Kasumi-1 (cell line): ENCODE measurements around the gene NELFB.

Experiments
- DNase-seq, 2 experiments: peaks; one replicate each; lab custom pipeline; 2025; lab: John Stamatoyannopoulos, UW

The NELFB gene

DNA sequence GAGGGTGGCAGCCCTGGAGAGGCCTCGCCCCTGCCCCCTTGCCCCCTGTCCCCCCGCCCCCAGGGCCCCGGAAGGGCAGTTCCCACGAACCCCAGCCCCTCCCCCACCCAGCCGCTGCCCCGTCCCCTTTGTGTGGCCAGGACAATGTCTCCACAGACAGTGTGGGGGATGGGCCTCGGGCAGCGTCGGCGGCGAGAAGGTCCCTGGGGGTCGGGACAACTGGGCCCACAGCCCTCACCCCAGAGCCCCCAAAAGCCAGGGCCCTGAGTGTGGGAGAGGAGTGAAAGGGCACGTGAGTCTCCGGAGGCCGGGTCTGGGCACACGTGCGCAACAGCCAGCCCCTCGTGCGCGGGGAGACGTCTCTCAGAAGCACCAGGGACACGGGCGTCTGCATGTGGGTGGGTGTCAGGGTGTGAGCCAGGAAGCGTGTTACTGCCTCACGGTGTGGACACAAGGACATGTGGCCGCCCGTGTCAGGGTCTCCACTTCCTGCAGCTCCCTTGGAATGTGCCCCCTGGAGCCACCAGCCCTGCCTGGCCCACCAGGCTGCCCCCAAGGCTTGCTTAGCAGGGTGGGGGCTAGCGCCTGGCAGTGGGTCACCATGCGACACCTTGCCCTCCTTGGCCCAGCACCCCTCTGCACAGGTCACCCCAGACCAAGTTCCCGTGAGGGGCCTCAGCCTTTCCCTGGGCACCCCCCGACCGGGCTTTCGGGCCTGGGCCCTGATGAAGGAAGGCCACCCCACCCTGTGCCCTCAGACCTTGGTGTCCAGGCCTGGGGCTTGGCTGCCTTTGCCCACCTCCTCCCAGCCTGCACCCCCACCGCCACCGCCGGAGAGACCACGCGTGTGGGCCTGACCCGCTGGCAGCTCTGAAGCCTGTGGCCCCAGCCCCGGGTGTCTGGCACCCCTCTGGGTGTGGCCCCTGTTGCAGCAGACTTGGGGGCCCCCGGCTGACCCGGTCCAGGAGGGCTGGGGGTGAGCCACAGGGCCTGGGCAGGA, 59.7 kb downstream of the NELFB start:
- no peak for DNase-seq

DNA sequence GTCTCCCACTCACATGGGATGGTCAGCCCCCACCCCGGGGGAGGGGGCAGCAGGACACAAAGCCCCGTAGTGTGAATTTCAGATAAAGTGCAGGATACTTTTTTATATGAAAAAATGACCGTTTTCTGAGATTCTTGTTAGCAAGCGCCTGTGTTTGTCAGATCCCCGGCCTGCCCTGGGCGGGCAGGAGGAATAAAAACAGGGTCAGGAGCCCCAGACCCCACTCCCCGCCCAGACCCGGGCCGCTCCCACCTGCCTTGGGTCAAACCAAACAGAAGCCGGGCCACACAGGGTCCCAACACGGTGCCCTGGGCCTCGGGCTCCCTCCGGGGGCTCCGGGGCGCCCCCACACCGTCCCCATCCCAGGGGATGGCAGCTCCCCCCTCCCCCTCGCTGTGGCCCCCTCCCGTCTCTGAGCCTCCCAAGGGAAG, 60.5 kb downstream of the NELFB start:
- no peak for DNase-seq

DNA sequence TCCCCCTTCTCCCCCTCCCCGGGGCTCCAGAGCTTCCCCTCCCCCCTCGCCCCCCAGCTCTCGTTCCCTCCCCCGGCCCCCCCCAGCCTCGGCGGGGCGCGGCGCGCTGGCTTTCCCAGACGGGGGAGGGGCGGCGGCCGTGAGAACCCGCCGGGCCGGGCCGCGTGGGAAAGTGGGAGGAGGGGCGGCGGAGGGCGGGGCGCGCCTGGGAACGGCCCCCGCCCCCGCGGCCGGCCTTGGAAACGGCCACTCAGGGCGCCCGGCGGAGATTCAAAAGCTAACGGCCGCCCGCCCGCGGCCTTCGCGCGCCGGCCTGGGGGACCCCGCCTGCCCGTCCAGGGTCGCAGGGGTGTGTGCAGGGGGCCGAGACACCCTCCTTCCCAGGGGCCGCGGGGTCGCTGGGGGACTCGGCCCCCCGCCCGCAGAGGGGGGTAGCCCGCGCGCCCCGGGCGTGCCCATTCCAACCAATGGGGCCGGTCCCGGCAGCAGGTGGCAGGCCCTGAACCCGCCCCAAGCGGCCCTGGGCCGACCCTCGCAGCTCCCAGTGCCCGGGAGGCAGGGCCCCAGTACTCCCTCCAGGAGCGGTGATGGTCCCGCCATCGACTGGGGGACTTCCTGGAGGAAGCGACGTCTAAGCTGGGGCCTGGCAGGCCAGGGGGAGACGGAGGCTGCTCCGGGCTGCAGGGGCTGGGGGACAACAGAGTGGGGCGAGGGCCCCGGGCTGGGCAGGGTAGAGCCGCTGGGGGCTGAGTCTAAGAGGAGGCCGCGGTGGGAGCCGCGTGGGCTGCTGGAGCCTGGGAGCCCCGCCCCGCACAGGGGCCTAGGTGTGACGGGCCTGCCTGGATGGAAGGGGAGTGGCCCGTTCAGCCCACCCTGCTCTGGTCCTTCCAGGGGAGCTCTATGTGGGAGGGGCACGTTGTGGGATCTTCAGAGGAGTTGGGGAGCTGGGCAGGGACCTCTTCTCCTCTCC, 61.2 kb downstream of the NELFB start:
- no peak for DNase-seq

DNA sequence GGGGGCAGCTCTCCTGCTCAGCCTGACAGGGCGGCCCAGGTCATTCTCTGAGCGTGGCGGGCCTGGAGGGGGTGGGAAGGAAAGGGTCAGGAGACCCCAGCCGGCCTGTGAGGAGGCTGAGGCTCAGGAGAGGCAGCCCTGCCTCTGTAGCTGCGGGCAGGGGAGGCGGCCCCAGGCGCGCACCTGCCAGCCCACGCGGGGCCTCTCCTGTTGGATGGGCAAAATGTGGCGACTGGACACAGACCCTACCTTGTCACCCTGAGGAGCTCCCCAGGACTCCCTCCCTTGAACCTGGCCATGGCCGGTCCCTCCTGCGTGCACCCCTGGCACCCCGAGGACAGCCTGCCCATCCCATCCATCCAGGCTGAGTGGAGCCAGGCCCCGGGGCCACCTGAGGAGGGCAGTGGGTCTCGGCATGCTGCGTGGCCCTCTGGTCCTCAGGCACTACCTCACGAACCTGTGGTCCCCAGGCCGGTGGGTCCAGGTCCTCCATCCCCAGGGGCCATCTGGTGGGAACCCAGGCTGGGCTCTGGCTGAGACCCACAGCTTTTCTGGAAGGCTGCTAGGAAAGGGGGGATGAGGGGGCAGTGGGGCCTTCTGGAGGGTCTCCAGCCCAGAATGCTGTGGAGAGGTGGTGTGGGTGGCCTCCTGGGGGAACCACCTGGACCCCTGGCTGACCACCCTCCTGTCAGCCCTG, 62.0 kb downstream of the NELFB start:
- DNase-seq = no peak

DNA sequence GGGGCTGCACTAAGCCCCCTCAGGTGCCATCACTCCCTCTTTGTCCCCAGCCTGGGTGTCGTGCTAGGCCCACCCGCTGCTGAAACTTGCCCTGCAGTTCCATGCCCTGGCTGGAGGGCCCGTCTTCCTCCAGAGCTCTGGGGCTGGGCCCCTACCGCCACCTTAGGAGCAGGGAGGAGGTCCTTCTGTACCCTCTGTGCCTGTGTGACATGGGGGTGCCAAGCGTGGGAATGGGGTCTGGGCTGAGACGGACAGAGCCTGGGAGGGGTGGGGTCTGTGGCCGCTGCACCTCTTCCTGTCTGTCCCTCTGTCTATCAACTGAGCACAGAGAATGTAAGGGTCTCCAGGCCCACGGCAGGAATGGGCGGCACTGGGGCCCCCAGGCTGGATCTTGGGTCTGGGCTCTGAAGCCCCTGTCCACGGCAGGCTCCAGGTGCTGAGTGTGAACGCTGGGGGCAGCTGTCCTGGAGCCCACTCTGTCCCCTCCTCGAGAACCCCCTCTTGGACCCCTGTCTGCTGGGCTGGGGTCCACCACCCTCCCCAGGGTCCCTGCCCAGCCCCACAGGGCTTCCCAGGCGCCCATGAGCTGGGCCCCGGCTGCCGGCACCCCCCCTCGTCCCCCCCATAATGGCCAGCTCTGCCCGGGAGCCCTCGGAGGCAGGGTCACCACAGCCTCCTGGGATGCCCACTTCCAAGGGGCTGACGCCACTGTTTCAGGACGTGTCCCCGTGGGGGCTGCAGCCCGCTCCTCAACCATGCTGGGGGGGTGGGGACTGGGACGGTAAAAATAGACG, 62.8 kb downstream of the NELFB start:
- DNase-seq = no peak

DNA sequence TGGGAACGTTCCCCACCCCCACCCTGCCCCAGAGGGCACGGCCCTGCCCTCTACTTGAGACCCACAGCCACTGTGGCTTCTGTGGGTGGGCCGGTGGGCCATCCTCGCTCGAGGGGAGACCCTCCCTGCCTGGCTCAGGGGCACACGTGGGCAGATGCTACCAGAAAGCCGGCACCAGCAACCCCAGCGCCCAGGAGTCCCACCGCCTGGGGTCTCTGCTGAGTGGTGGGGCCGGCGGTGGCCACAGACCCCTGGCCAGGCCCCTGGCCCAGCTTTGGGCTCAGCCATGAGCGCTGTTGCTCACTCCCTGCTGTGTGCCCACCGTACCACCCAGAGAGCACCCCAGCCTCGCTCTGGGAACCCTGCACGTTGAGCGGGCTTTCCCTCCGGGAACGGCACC, 63.5 kb downstream of the NELFB start:
- DNase-seq = no peak

DNA sequence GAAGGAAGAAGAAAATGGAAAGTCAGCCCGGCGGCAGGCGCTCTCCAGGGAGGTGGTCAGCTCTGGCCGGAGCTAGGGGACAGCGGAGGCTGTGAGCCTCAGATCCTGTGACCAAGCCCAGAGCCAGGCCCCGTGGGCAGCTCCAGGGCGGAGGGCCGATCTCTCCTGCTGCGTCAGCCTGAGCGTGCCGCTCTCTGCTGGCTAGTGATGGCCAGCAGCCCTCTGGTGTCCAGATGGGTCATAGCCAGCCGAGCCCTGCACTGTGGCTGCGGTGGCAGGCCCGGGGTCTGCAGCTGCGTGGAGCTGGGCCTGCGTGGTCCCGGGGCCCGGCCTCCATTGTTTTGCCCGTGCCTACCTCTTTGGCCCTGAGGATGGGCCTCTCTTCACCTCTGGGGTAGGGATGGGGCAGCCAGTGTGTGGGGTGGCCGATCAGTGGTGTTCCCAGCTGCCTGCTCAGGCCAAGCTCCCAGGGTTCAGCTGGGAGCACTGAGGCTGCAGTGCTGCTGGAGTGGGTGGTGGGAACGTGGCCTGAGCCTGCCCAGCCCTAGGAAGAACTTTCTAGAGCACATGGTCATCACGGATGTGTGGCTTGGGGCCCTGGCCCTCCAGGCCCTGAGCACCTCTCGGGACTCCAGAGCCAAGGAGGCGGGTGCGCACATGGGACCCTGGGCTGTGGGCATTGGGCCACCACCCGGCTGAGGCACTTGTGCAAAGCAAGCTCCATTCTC, 64.0 kb downstream of the NELFB start:
- DNase-seq = no peak

DNA sequence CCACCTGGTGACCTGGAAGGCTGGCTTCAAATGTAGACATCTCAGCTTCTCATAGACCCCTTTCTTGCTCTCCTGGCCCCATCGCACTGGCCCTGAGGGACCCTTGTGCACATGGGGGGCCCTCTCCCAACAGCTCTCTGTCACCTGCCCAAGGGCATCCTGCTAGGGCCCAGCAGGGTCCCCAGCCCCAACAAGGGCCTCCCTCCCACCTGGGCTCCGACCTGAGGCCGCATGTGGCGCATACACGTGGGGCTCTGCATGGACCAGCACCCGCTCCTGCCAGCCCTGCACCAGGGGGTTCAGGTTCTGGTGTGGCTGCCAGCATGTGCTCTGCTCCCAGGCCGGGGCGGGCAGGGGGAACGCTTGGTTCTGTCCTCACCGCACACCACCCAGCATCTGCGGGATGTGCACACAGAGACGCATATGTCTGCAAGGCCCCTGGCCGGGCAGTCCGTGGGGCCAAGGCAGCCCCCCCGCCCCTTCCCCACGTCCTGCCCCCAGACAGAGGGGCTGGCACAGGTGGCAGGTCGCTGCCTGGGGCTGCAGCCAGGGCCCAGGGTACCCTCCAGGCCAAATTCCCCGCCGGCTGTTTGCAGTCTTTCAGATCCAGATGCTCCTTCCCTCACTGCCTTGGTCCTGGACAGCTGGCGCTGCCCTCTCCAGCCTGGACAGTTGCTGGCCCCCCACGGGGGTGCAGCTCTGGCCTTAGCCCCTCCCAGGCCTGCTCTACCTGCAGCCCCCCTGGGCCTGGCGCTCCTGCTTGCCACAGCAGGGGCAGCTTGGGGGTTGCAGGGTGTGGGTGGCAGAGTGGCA, 64.8 kb downstream of the NELFB start:
- DNase-seq = no peak

DNA sequence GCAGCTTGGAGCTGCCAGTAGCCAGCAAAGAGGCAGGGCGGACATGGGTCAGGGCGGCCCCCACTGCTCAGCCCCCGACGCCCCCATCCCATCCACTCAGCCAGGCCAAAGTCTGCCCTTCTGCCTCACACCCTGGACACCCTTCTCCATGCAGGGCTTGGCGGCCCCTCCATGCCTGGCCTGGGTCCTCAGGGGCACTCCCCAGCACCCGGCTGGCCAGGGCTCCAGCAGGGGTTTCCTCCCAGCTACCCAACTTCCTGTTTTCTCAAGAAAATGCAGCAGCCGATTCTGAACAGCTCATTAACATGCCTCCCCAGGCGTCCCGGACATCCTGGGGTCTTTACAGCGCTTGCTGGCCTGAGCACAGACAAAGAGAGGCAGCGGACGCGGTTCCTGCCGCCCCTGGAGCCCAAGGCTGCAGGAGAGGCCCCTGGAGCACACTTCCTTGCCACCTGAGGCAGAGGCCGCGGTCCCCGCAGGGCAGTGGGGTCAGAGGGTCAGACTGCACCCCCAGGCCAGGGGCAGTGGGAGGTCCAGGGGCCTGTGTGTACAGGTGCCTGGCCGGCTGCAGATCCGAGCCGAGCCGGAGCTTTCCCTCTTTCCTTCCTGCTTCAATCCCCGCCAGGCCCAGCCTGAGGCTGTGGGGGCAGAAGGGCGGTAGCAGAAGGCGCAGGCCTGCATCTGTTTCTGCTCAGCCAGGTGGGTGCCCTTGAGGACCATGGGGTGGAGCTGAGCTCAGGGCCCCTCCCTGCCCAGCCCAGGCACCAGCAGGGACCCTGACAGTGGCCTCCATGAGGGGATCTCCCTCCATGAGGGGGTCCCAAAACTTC, 65.6 kb downstream of the NELFB start:
- peak; percentile 91 to 92 for DNase-seq

DNA sequence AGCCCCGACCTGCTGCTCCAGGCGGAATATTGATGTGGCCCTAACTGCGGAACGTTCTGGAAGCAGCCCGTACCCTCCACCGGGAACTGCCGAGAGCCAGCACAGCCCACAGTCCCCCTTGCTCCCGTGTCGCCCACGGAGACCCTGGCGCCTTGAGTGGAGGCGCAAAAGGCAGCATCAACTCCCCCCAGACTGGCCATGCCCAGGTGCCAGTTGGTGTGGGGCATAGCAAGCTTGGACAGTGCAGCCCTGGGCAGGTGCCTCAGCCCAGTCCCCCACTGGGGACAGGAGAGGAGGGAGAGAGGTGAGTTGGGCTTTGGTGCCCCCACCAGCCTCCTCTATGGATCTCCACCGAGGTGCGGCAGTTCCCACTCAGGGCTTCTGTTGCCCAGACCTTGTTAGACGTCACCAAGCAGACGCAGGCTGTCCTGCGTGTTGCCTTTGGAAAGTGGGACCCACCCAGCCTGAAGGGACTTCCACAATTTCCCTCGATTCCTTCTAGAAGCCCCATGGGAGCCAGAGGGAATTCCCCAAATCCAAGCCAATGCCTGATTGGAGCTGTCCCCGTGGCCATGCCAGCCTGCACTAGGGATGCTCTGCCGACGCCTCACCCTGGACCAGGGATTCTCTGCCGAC, 66.7 kb downstream of the NELFB start:
- DNase-seq = no peak
